HG03442 (cell line): ENCODE measurements around the gene RPRD1B.

ENCODE experiments used
- ATAC-seq: cut with Tn5 transposase; IDR thresholded peaks from one replicate; pipeline ENCODE4 v1.9.1; 2021; ENCODE audit warnings: mild to moderate bottlenecking, moderate library complexity; ENCODE audit not compliant: unreplicated experiment

RPRD1B gene

DNA sequence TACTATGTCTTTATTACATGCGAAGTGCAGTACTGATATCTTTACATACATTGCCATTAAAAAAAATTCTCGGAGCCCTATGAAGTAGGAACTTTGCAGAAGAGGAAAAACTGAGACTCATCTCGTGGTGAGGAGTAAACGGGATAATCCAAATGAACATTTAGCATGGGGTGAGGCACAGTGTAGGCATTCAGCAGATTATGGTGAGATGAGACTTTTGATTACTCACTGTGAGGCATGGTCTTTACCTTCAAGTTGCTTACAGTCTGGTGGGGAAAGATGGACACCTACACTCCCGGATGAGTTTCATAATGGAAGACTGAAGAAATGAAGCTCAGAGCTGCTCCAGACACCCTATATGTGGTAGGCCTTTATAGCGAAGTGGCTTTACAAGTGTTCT, 1.4 kb downstream of the RPRD1B start:
- ATAC-seq = no peak

DNA sequence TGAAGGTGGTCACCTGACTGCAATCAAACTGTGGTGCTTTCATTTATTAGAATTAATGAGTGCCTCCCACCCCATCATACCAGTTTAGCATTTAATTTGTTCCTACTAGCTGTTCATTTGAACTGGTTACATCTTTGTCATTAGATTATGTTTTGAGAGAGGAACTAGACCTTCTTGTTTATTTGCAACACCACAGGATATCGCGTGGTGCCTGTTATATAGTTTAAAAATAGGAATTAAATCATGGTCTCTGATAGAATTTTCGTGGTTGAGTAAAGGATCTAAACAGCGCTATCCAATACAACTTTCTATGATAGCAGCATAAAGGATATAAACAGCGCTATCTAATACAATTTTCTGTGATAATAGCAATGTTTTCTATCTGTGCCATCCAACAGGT, 2.8 kb downstream of the RPRD1B start:
- no peak for ATAC-seq

DNA sequence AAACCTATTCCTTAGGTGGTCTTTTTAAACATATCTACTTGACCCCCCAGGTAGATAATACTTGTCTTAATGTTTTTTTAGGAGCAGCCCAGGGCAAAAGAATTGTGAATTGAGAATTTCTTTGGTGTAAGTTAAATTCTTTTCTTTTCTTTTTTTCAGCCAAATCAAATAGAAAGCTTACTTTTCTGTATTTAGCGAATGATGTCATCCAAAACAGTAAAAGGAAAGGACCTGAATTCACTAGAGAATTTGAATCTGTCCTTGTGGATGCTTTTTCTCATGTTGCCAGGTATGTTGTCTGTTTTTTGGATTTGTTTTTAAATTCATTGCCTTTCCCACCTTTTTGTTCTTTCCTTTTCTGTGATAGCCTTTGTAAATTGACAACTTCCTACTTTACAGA, 6.7 kb downstream of the RPRD1B start:
- no peak for ATAC-seq

DNA sequence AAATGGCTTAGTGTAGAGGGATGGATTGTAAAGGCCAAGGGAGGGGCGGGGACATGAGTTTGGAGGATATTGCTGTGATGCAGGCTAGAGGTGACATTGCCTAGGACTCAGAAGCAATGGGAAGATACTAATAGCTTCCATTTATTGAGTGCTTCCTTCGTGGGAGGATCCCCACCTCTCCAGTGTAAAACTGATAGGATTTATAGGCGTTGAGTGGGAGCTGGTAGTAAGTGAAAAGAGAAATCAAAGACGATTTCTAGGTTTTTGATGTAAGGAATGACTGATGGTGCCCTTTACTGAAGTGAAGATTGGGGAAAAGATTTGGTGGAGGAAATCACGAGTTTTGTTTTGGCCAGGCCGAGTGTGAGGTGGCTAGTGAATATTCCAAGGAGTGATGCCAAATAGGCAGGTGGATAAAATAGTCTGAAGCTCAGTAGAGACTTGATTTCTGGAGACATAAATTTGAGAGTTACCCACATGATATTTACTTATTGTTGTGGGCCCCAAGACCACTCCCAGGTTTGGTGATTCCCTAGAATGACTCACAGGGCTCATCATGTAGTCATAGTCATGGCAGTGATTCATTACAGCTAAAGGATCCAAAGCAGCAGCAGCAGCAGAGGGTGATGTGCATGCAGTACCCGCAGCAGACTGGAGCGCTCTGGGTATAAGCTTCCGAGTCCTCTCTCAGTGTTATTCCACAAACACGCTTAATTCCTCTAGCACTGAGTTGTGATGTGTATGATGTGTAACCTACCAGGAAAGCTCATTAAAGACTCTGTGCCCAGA, 10.2 kb downstream of the RPRD1B start:
- ATAC-seq = no peak

DNA sequence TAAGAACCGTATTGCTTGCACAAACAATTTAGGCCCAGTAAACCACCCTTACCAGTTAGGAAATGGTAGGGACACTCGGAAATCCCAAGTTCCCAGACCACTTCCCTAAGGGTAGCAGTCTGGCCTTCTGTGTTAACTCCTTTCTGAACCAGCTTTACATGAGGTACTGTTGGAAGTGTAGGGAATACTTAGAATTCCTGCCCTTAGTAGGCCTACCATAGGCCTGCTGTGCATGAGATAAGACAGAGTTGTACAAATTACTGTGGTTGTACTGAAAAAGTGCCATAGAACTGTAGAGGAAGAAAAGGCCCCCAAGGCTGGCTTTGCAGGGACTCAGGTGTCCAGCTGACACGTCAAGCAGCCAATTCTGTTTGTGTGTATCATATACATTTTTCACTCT, 11.1 kb downstream of the RPRD1B start:
- ATAC-seq = no peak

DNA sequence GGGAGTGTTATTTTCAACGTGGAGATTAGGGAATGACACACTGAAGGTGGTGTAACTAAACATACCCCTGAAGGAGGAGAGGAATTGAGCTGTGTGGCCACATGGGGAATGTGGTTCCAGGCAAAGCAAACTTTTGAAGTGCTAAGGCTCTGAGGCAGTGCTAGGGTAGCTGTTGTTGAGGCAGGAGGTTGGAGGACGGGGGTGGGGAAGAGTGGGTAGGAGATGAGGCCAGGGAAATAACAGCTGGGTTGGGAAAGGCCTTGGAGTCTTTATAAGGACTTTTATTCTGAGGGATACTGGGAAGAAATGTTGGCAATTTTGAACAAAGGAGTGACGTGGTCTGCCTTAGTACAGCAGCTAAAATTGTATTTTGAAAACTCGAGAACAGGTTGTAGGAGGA, 13.0 kb downstream of the RPRD1B start:
- no peak for ATAC-seq

DNA sequence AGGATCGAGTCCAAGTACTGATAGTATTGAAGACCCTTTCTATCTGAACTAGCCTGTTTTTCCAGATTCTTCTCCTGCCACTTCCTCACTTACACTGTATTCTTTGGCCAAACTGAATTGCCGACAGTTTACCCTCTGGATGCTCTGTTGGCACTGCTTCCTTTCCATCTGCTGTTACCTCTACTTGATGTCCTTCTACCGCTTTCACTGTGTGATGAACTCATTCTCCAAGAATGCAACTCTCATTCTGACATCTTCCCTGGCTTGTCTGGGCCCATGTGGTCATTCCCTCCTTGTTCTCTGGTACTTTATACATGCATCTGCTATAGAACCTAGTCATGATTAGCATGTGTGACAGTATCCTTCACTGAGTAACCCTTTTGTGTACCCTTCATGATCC, 16.3 kb downstream of the RPRD1B start:
- no peak for ATAC-seq

DNA sequence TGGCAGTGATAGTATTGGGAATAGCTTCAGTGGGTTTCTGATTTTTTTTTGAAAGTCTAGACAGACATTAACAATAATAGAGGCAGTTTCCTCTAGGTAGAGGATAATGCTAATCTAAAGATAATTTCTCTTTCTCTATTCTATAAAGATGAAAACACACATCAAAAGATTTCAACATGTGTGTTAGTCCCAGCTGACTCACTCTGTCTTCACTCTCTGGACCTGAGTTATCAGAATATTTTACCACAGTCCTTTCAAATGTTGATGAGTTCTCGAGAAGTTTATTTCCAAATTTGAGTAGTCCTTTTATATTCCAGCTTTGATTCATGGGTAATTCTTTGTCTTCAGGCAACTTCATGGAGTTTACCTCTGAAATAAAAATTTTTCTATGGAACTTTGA, 17.1 kb downstream of the RPRD1B start:
- ATAC-seq = no peak

DNA sequence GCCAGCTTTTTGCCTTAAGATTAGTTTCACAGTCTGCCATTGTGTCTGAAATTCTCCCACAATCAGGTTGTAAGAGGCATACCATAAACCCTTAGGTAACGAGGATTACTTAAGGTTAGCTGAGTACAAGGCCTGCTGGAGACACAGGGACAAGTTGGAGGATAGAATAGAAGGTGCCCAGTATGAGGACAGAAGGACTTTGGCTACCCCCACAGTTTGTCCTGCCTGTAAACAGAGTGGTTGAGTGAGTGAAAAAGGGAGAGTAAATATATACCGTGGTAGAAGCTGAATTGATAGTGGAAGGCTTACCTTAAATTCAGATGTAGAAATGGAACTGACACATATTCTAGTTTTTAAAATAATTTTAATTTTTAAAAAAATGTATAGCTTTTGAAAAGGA, 19.3 kb downstream of the RPRD1B start:
- no peak for ATAC-seq

DNA sequence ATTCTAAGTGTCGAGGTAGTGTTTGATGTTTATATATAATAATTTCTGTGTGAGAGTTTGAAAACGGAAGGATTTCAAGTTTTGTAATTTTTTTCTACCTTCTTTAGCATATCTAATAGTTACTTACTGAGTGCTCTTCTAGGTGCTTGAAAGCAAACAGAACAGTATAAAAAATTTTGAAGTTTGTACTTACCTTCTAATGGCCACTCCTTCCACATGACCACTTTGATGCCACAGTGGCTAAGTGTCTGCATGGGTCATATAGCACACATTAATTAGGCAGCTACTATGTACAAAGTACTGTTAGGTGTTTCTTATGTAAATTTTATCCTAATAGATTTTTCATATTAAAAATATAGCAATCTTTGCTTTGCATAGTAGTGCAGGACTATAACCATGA, 21.1 kb downstream of the RPRD1B start:
- no peak for ATAC-seq

DNA sequence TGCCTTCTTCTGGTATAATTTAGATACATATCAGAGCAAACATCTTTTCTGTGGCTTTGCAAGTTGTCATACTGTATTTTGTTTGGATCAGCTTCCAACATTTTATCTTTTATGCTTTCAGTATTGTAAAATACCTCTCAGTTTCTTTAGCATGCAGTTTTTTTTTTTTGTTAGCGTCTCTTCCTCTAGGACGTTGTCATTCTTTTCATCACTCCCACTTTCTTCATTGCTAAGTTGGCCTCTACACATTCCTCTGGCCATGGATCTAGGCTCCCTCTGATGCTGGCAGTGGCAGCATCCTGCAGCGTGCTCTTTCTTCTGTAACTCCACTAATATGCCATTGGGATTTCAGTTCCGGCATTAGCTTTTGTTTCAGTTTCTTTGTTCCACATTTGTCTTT, 21.7 kb downstream of the RPRD1B start:
- no peak for ATAC-seq

DNA sequence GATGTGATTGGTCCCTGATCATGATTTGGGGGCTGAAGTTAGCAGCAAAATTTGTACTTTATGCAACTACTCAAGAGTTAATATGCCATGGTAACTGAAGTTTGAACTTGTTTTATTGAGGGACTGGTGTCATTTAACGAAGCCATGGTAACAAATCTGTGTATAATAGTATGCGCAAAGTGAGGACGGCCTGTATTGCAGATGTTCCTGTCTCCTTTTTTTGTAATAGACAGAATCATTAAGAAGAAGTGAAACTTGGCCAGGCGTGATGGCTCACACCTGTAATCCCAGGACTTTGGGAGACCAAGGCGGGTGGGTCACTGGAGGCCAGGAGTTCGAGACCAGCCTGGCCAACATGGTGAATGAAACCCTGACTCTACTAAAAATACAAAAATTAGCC, 22.3 kb downstream of the RPRD1B start:
- ATAC-seq = no peak

DNA sequence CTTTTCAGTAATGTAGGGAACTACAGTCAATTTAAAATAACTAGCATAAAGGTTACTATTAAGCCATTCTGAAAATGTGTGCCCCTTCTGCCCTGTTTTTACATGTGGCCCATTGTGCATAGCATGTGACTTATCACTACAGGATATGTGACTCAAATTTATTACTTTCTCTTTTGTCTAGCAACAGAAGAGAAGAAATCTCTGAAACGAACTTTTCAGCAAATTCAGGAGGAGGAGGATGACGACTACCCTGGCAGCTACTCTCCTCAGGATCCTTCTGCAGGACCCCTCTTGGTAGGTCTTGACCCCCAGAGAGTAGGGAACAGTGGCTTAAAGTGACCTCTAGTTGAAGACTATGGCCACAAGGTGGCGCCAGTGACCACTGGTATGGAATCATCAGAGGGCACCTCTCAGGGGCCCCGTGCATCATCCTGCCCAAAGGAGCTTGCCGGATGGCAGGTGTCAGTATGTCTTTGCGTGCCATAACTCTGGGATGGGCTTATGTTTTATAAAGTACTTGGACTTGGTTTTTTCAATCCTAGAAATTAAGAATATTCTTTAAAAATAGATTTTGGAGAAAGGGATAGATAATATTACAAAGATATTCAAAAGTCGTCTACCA, 23.9 kb downstream of the RPRD1B start:
- ATAC-seq = no peak

DNA sequence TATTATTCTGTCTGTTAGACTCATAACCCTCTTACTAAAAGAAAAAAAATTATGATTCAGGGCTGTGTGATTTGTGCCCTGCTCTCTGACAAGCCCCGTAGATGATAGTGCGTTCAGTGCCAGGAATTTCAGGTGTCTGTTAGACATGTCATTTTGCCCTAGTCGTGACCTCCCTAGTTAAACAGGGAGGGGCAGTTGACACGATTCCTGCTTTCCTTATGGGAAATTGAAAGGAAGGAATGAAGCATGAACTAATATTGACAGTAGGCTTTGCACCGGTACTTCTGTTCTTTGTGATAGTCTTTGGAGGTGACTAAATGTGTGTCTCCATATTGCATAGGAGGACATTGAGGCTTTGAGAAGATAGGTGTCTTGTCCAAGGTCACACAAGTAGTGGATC, 26.3 kb downstream of the RPRD1B start:
- ATAC-seq = no peak

DNA sequence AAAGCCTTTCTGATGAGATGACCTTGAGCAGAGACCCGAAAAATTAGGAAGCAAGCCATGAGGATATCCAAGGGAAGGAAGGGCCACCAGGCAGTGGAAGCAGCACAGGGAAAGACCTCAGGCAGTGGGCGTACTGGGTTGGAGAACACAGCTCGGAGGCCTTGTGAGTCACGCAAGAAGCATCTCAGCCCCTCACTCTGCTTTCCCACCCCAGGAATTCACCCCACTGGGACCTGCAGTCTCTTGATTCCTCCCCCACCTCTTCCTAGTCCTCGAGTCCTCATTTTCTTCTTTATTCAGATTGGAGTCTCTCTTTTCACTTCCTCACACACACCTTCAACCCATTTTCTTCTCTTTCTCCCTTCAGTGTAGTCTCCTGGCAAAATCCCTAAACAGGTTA, 27.0 kb downstream of the RPRD1B start:
- ATAC-seq = no peak

DNA sequence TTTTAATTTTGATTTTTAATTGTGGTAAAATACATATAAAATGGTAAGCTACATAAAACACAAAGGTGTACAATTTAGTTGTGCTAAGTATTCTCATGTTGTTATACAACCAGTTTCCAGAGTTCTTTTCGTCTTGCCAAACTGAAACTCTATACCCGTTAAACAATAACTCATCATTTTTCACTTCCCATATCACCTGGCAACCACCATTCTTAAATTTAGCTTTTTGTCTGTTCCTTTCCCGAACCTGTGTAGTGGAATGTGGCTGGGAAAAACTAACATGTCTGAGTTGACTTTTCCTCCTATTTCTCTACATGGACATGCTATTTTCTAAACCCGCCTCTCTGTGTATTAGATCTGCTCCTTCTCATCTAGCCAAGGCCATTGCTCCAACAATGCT, 27.6 kb downstream of the RPRD1B start:
- no peak for ATAC-seq

DNA sequence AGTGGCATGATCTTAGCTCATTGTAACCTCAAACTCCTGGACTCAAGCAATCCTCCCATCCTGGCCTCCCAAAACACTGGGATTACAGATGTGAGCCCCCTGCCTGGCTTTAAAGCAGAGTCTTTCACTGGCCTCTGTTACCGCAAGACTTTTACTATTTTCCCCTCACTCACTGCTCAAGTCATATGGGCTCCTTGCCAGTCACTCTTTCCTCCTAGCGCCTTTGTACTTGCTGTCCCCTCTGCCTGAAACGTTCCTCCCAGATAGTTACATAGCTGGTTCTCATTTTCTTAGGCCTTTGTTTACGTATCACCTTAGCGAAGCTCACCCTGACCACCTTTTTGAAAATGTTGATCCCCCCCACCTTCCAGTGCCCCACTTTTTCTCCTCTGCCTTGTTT, 29.3 kb downstream of the RPRD1B start:
- no peak for ATAC-seq

DNA sequence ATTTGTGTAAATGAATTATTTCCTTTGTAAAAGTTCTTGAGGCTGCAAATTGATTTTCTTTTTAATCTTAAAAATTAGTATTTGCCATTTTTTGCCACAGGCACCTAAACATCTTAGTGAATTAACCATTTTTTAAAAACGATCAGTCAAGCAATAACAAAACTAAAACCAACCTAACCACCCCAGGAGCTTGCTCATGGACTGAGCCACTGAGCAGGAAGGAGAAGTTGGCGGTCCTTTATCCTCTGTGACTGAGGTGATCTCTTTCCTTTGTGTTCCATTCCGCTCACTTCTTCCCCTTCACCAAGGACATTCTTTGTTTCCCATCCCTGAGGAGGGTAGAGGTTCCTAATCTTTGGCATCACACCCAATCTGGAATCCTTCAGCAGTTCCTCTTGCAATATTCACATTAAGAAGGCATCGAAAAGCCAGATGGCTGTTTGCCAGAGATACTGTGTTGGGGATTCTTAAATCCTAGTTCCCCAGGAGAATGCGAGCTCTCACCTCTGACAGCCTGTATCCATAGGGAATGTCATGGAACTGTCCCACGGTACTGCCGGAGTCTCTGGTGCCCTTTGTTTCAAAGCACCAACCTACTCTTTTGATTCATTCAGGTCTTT, 30.5 kb downstream of the RPRD1B start:
- no peak for ATAC-seq

DNA sequence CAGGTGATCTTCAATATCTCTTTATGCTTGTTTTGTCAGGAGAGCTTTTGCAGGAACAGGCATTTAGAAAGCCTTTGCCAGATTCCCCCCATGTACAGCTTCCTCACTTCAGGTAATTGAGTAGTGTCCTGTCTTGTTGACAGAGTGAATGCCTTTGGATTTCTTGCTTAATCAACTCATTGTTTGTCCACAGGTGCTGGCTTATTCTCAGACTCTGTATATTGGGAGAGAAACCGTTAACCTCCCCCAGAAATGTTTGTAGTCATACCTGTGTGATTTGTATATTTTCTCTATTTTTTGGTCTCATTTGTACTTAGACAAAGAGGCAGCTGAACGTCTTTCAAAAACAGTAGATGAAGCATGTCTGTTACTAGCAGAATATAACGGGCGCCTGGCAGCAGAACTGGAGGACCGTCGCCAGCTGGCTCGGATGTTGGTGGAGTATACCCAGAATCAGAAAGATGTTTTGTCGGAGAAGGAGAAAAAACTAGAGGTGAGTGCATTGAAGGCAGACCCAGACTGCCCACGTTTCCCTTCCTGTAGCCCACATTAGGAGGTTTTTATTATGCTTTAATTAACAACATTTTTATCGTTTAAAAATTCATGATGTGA, 32.3 kb downstream of the RPRD1B start:
- no peak for ATAC-seq

DNA sequence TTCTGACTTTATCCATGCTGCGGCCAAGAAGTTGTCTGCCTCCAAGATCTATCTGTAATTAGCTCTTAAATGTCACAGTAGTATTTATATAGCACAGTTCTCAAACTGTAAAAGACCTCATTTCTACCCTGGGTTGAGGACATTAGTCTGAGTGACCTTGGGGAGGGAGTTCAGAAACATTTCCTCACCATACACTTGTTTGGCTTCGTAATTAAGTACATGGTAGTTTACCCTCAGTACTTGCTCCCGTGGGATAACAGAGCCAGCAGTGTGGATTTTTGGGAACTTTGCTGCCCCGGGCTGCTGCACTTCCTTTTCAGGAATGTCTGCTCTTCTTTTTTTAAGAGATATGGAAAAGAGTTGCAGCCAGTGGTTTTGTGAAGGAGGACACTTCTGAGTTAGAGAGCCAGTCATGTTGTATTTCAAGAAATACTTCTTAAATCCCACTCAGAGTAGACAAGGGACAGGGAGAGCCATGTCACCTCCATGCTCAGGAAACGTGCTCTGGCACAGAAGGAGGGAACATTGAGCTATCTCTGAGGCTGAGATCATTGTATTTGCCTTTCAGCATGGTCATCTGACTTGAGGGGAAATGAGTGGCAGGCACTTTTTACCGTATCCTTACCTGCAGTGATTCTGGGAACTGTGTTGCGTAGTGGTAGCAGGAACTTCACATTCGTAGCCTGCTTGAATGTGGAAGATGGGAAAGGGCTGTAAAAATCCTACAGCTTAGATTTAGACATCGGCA, 33.6 kb downstream of the RPRD1B start:
- no peak for ATAC-seq

DNA sequence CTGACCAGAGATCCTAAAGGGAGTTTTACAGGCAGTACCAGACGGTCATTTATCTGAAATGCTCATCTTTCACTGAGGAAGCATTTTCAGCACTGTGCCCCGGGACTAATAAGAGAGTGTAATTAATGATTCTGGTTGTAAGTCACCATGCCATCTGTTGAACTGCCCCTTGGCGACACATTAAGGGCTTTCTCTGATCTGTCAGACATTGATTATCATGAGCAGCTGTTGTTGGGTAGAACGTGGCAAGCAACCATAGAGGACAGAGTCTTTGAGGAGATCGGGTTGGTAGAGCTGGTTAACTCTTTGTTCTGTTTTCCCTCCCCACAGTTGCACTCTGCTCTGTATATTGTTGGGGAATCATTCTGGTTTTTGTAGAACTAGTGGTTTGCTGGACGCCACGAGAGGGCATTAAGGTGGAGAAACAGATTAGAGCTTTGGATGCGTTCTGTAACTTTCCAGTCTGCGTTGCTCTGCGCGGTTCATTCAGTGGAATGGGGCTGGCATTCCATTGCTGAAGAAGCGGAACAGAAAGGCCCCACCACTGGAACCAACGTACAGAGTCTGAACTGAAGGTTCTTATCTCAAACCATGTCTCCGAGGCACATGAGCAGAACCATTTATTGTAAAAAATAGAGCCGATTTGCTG, 34.3 kb downstream of the RPRD1B start:
- no peak for ATAC-seq
